Keratinocyte (primary cell): ENCODE results near the gene TRAPPC2L. TPM values are rescaled to one million over a fixed set of nuclear protein-coding genes. Genes with fewer than 3 reads are reported as not detected.
A peak's percentile ranks its signal among the peaks of the same experiment; 100 is the strongest.

Experiments
- DNase-seq: peaks from one replicate; pipeline ENCODE4 v3.0.0-alpha.2; 2011; ENCODE audit warnings: low read depth, missing footprints, low spot score
- FAIRE-seq: peaks from 2 replicates; lab custom pipeline; 2011; peaks lifted over from hg19 to GRCh38; lab: Jason Lieb, UNC
- H2AFZ ChIP-seq: 2 replicates; pipeline ENCODE4 v1.6.0; 2012; ENCODE audit warnings: low read length, control low read depth, inconsistent platforms; ENCODE audit not compliant: control insufficient read depth
- H3K27ac ChIP-seq: 2 replicates; pipeline ENCODE4 v1.5.1; 2011; ENCODE audit warnings: low read length; ENCODE audit not compliant: control insufficient read depth, insufficient read depth
- H3K27me3 ChIP-seq: 3 replicates; pipeline ENCODE4 v1.6.0; 2011; ENCODE audit warnings: low read length; ENCODE audit not compliant: control insufficient read depth, insufficient read depth; ENCODE audit errors: extremely low read depth
- H3K36me3 ChIP-seq, 2 experiments: 2 replicates in 1 of 2; 3 replicates in 1 of 2; pipeline ENCODE4 v1.5.1; 2011; ENCODE audit warnings: low read length in 2 of 2, mild to moderate bottlenecking in 1 of 2; ENCODE audit not compliant: control insufficient read depth in 2 of 2, insufficient read depth in 2 of 2; ENCODE audit errors: extremely low read depth in 1 of 2
- H3K4me1 ChIP-seq: 3 replicates; pipeline ENCODE4 v1.5.1; 2011; ENCODE audit warnings: low read length; ENCODE audit not compliant: control insufficient read depth, insufficient read depth; ENCODE audit errors: extremely low read depth
- H3K4me2 ChIP-seq: 3 replicates; pipeline ENCODE4 v1.6.0; 2011; ENCODE audit warnings: low read depth, low read length; ENCODE audit not compliant: control insufficient read depth, insufficient read depth; ENCODE audit errors: extremely low read depth
- H3K4me3 ChIP-seq, 3 experiments: fragments of 200-600 bp in 1 of 3; sonication (generic) in 1 of 3; 2 replicates in 2 of 3; 3 replicates in 1 of 3; pipeline ENCODE4 v1.5.1; 2011 to 2016; ENCODE audit warnings: low read length in 3 of 3, mild to moderate bottlenecking in 3 of 3, control low read depth in 2 of 3, inconsistent platforms in 1 of 3, low read depth in 1 of 3, mixed read lengths in 1 of 3, mixed run types in 1 of 3, moderate library complexity in 1 of 3; ENCODE audit not compliant: control insufficient read depth in 2 of 3, insufficient read depth in 2 of 3; ENCODE audit errors: extremely low read depth in 1 of 3
- H3K79me2 ChIP-seq: 2 replicates; pipeline ENCODE4 v1.6.0; 2012; ENCODE audit warnings: low read length; ENCODE audit not compliant: control insufficient read depth, insufficient read depth
- H3K9ac ChIP-seq: 3 replicates; pipeline ENCODE4 v1.6.0; 2011; ENCODE audit warnings: low read length; ENCODE audit not compliant: control insufficient read depth, insufficient read depth; ENCODE audit errors: extremely low read depth
- H3K9me1 ChIP-seq: 3 replicates; pipeline ENCODE4 v1.6.0; 2011; ENCODE audit warnings: low read length; ENCODE audit not compliant: control insufficient read depth, insufficient read depth; ENCODE audit errors: extremely low read depth
- H3K9me3 ChIP-seq: 2 replicates; pipeline ENCODE4 v1.5.1; 2012; ENCODE audit warnings: low read depth, low read length; ENCODE audit not compliant: control insufficient read depth
- H4K20me1 ChIP-seq: 3 replicates; pipeline ENCODE4 v1.6.0; 2011; ENCODE audit warnings: low read length; ENCODE audit not compliant: control insufficient read depth, insufficient read depth; ENCODE audit errors: extremely low read depth
- CTCF ChIP-seq, 3 experiments: IDR thresholded peaks in 1 of 3; conservative IDR thresholded peaks in 1 of 3; optimal IDR thresholded peaks in 1 of 3; 2 replicates in 2 of 3; 3 replicates in 1 of 3; pipeline versions ENCODE3 to v1.5.1; 2011; ENCODE audit warnings: low read length in 3 of 3, mild to moderate bottlenecking in 3 of 3, moderate library complexity in 2 of 3, control low read depth in 1 of 3, inconsistent platforms in 1 of 3; ENCODE audit not compliant: insufficient read depth in 2 of 3; ENCODE audit errors: extremely low read depth in 1 of 3
- EZH2 ChIP-seq: IDR thresholded peaks from one replicate; pipeline ENCODE4 v1.6.1; 2012; ENCODE audit warnings: inconsistent platforms, mild to moderate bottlenecking, low read length, moderate library complexity
- dilution Hi-C: fragments of 300-500 bp; cut with MboI; formaldehyde crosslinking; loops from one replicate; pipeline ENCODE4 v1.7.0; 2020; ENCODE audit warnings: low sequenced_read_pairs; ENCODE audit not compliant: extremely low pct_ligation_motif_present
- polyA plus RNA-seq, 5 experiments: library from polyadenylated mRNA; depleted of rRNA in 3 of 5; stranded (reverse) in 3 of 5; stranded (forward) in 1 of 5; unstranded in 1 of 5; fragments of >200 nt; gene quantifications; 1 replicate in 1 of 5; 2 replicates in 3 of 5; 3 replicates in 1 of 5; pipeline versions ENCODE4 v1.2.1 to v1.2.3, GENCODE V29; 2011 to 2012; ENCODE audit warnings: missing spikeins in 2 of 5, low read depth in 1 of 5, low replicate concordance in 1 of 5

TRAPPC2L gene
- polyA plus RNA-seq, 1 donor (not counting 4 experiments of a cell fraction or from before 2014, with no cell fraction given): 139 TPM

GRCh38 chr16:88810912-88811768, 45.8 kb upstream of the TRAPPC2L start:
- no peaks in the 10 kb centered on the region for H3K9me3 ChIP-seq
- H3K4me1 ChIP-seq: peaks cover 21% of the 10 kb centered on the region
- DNase-seq (no peak), FAIRE-seq (no peak)
- H3K27ac ChIP-seq: peak overlapping the region; percentile 72
- dilution Hi-C loops: no loop called here
- TF ChIP-seq EZH2 (no peak), CTCF (optimal IDR thresholded peaks at IDR 0.05 in 1 of 3, IDR thresholded peaks at IDR 0.05 in 1 of 3, conservative IDR thresholded peaks at IDR 0.05 in 1 of 3; ENCODE audit: extremely low read depth in 1 of 3, insufficient read depth in 2 of 3, low read length in 3 of 3) (no peak)
- peak overlapping the region; percentile 71 to 78 (median 77) for H3K4me3 ChIP-seq
- H3K36me3 ChIP-seq: peaks cover 13 to 19% of the 10 kb centered on the region in 2 experiments
- H3K9me1 ChIP-seq: peaks cover 4% of the 10 kb centered on the region
- H3K4me2 ChIP-seq: peak overlapping the region; percentile 96
- H3K27me3 ChIP-seq: no peaks in the 10 kb centered on the region
- peaks cover 19% of the 10 kb centered on the region for H3K79me2 ChIP-seq
- peaks cover under 1% of the 10 kb centered on the region for H4K20me1 ChIP-seq
- peak overlapping the region; percentile 84 for H3K9ac ChIP-seq
- H2AFZ ChIP-seq: no peak overlapping the region

GRCh38 chr16:88811769-88812512, 45.0 kb upstream of the TRAPPC2L start, which contains the start of gene APRT:
APRT (minus strand) TSS chr16:88811928; CDS start chr16:88811899, 29 bp downstream.
- Histone ChIP-seq H4K20me1 (no peaks in the 10 kb centered on the region), H3K27me3 (no peaks in the 10 kb centered on the region), H3K79me2 (peaks cover 19% of the 10 kb centered on the region), H3K4me3 (peak within 1 kb of the TSS; percentile 71 to 78 (median 77)), H2AFZ (peak within 1 kb of the TSS; percentile 84), H3K36me3 (peaks cover 13 to 16% of the 10 kb centered on the region in 2 experiments), H3K4me1 (peaks cover 25% of the 10 kb centered on the region), H3K9me3 (no peaks in the 10 kb centered on the region), H3K9ac (peak within 1 kb of the TSS; percentile 84), H3K4me2 (peak within 1 kb of the TSS; percentile 96), H3K27ac (peak within 1 kb of the TSS; percentile 72), H3K9me1 (peaks cover 4% of the 10 kb centered on the region)
- TF ChIP-seq CTCF (optimal IDR thresholded peaks at IDR 0.05 in 1 of 3, IDR thresholded peaks at IDR 0.05 in 1 of 3, conservative IDR thresholded peaks at IDR 0.05 in 1 of 3; ENCODE audit: extremely low read depth in 1 of 3, insufficient read depth in 2 of 3, low read length in 3 of 3) (peak in 1 of 3 experiments; percentile 54), EZH2 (no peak)
- FAIRE-seq (peak; percentile 44), DNase-seq (no peak)
- dilution Hi-C loops: no loop called here
